Measurements from ENCODE around the gene FIGNL2. TPM values are rescaled to one million over a fixed set of nuclear protein-coding genes. Genes with fewer than 3 reads are reported as not detected.
A peak's percentile ranks its signal among the peaks of the same experiment; 100 is the strongest.

The FIGNL2 gene
- total RNA-seq (2022) (not detected in 2 replicates), Bru-seq, nascent RNA (percentile 5 among the genes with signal in this experiment), BruChase-seq, experiment 1, labeled RNA remaining after a 6-hour chase (not detected), BruChase-seq, experiment 2, labeled RNA remaining after a 2-hour chase (not detected)
- long read RNA-seq, result 0 reads

GRCh38 chr12:51848326-51848727 lies at the start of gene FIGNL2:
Gene FIGNL2 (minus strand): TSS chr12:51848718. CDS start chr12:51822413, 26,305 bp downstream.
- Mint-ChIP-seq H3K27ac (ENCODE audit: unreplicated experiment) (no peak within 1 kb of the TSS), H3K4me1 (ENCODE audit: low read depth, unreplicated experiment) (peaks cover 7% of the 10 kb centered on the region), H3K4me3 (ENCODE audit: low read depth, unreplicated experiment) (peak within 1 kb of the TSS; percentile 7), H3K36me3 (ENCODE audit: insufficient read depth, unreplicated experiment) (no peaks in the 10 kb centered on the region), H3K27me3 (ENCODE audit: unreplicated experiment) (peaks cover 75% of the 10 kb centered on the region), H3K9me3 (ENCODE audit: low read depth, unreplicated experiment) (no peaks in the 10 kb centered on the region)
- no TSS peak for BruUV-seq (replicated peaks)
- intact Hi-C loops (cut with micrococcal nuclease; ENCODE audit: unreplicated experiment), result no loop called here
- TF ChIP-seq CTCF (IDR thresholded peaks at IDR 0.05; ENCODE audit: unreplicated experiment), result no peak
- no peak for DNase-seq
- CTCF ChIA-PET, result no interaction called here

DNA sequence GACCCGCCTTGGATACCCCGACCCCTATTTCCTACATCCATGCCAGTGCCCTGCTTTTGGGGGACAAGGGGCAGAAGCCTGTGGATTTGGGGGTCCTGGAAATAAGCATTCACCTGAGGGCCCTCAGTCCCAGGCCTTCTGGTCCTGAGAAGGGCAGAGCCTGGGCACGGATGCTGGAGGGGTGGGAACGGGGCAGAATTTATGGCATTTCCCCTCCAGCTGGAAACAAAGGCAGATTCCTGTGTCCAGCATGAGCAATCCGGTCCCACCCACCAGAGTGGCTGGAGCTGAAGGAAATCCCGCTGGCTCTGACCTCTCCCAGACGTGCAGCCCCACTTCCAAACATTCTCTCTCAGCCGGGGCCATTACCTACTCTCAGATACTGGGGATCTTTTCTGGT lies 48.7 kb upstream of the FIGNL2 start:
- Mint-ChIP-seq H3K4me1 (ENCODE audit: low read depth, unreplicated experiment) (no peaks in the 10 kb centered on the region), H3K27ac (ENCODE audit: unreplicated experiment) (no peak overlapping the region), H3K36me3 (ENCODE audit: insufficient read depth, unreplicated experiment) (no peaks in the 10 kb centered on the region), H3K9me3 (ENCODE audit: low read depth, unreplicated experiment) (no peaks in the 10 kb centered on the region), H3K4me3 (ENCODE audit: low read depth, unreplicated experiment) (no peak overlapping the region), H3K27me3 (ENCODE audit: unreplicated experiment) (peaks cover 12% of the 10 kb centered on the region)
- CTCF ChIA-PET, result no interaction called here
- no peak for TF ChIP-seq CTCF (IDR thresholded peaks at IDR 0.05; ENCODE audit: unreplicated experiment)
- DNase-seq, result no peak
- intact Hi-C loops (cut with micrococcal nuclease; ENCODE audit: unreplicated experiment), result no loop called here
- BruUV-seq (replicated peaks), result no TSS peak

DNA sequence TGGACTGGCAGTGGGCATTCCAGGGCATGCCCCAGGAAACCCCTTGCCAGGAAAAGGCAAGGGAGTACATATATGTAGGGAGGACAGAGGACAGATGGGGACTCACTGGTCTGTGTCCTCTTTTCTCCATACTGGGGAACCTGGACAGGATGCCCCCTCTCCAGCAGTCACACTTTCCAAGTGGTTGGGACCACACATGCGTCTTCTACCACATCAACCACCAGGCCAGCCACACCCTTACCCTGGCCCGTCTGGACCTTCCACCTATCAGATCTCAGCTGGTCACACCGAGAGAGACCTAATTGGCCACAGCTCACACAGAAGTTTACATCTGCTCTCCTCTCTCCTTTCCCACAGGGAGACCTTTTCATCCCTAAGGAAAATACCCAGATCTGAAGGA lies 47.7 kb upstream of the FIGNL2 start:
- Mint-ChIP-seq H3K4me1 (ENCODE audit: low read depth, unreplicated experiment) (no peaks in the 10 kb centered on the region), H3K36me3 (ENCODE audit: insufficient read depth, unreplicated experiment) (no peaks in the 10 kb centered on the region), H3K4me3 (ENCODE audit: low read depth, unreplicated experiment) (no peak overlapping the region), H3K27me3 (ENCODE audit: unreplicated experiment) (peaks cover 13% of the 10 kb centered on the region), H3K27ac (ENCODE audit: unreplicated experiment) (no peak overlapping the region), H3K9me3 (ENCODE audit: low read depth, unreplicated experiment) (no peaks in the 10 kb centered on the region)
- BruUV-seq (replicated peaks), result no TSS peak
- no peak for TF ChIP-seq CTCF (IDR thresholded peaks at IDR 0.05; ENCODE audit: unreplicated experiment)
- no peak for DNase-seq
- CTCF ChIA-PET, result no interaction called here
- intact Hi-C loops (cut with micrococcal nuclease; ENCODE audit: unreplicated experiment), result no loop called here

- H3K4me3 Mint-ChIP-seq (ENCODE audit: low read depth, unreplicated experiment), result no peak overlapping the region
- no peak overlapping the region for H3K27ac Mint-ChIP-seq (ENCODE audit: unreplicated experiment)
- H3K4me1 Mint-ChIP-seq (ENCODE audit: low read depth, unreplicated experiment), result no peaks in the 10 kb centered on the region
- H3K9me3 Mint-ChIP-seq (ENCODE audit: low read depth, unreplicated experiment), result no peaks in the 10 kb centered on the region
- CTCF ChIA-PET, result interaction anchor here (0.5 to 1.6 kb wide), 4 partner anchors 9 to 221 kb away, joined by 3 to 5 read pairs (median 3); no protein-coding TSS in a partner anchor
- TF ChIP-seq CTCF (IDR thresholded peaks at IDR 0.05; ENCODE audit: unreplicated experiment), result no peak
- no TSS peak for BruUV-seq (replicated peaks)
- DNase-seq, result no peak
- H3K36me3 Mint-ChIP-seq (ENCODE audit: insufficient read depth, unreplicated experiment), result no peaks in the 10 kb centered on the region
- peaks cover 13% of the 10 kb centered on the region for H3K27me3 Mint-ChIP-seq (ENCODE audit: unreplicated experiment)
- intact Hi-C loops (cut with micrococcal nuclease; ENCODE audit: unreplicated experiment), result no loop called here
These were observed 47.0 kb upstream of the FIGNL2 start for GRCh38 chr12:51895378-51896135.
